ENCODE measurements around the gene CTCFL. TPM values are rescaled to one million over a fixed set of nuclear protein-coding genes. Genes with fewer than 3 reads are reported as not detected.

The CTCFL gene
- total RNA-seq, 1 donor from 2014 or later: not detected

DNA sequence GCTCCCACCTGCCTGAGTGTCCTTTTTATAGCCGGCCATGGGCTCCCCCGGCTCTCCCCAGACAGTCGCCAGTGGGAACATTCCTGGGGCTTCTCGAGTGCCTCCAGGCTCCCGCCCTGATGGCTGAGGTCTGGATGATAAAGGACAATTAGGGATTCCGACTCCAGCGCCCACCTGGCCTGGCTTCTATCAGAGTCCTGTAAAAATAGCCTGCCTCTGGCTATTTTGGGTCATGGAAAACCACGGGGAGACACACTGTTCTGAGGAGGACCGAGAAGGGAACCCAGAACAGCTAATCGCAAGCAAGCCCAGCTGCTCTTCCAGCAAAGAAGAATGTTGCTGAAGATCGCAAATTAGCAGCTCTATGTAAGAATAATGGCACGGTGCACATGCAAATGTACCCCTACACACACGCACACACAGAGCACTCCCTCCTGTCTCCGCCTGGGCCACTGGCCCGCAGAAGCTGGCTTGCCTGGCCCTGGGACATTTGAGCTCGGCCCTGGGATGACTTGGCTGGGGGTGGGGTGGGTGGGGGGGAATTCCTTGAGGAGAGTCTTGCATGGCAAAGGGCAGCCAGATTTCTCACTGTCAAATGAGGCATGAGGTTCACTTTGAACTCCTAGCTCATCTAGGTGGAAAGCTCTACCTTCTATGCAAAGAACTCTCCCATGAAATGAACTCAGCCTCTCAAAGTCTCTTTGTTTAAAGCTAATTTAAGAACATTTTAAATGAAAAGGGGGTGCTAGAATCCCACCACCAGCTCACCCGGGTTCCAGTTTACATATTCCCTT is 55.3 kb downstream of the CTCFL start:
- H3K27me3 ChIP-seq (ENCODE audit: control insufficient read depth, insufficient read depth, low read length): peaks cover 9% of the 10 kb centered on the region
- H3K36me3 ChIP-seq (ENCODE audit: control insufficient read depth, insufficient read depth, low read length): no peaks in the 10 kb centered on the region
- FAIRE-seq: no peak
- TF ChIP-seq, protein P1, sequence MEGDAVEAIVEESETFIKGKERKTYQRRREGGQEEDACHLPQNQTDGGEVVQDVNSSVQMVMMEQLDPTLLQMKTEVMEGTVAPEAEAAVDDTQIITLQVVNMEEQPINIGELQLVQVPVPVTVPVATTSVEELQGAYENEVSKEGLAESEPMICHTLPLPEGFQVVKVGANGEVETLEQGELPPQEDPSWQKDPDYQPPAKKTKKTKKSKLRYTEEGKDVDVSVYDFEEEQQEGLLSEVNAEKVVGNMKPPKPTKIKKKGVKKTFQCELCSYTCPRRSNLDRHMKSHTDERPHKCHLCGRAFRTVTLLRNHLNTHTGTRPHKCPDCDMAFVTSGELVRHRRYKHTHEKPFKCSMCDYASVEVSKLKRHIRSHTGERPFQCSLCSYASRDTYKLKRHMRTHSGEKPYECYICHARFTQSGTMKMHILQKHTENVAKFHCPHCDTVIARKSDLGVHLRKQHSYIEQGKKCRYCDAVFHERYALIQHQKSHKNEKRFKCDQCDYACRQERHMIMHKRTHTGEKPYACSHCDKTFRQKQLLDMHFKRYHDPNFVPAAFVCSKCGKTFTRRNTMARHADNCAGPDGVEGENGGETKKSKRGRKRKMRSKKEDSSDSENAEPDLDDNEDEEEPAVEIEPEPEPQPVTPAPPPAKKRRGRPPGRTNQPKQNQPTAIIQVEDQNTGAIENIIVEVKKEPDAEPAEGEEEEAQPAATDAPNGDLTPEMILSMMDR (IDR thresholded peaks at IDR 0.05; ENCODE audit: insufficient read depth, low read length, severe bottlenecking): no peak
- no peak for DNase-seq (ENCODE audit: low read depth)
- H3K4me3 ChIP-seq (ENCODE audit: low read depth, low read length): no peak overlapping the region

DNA sequence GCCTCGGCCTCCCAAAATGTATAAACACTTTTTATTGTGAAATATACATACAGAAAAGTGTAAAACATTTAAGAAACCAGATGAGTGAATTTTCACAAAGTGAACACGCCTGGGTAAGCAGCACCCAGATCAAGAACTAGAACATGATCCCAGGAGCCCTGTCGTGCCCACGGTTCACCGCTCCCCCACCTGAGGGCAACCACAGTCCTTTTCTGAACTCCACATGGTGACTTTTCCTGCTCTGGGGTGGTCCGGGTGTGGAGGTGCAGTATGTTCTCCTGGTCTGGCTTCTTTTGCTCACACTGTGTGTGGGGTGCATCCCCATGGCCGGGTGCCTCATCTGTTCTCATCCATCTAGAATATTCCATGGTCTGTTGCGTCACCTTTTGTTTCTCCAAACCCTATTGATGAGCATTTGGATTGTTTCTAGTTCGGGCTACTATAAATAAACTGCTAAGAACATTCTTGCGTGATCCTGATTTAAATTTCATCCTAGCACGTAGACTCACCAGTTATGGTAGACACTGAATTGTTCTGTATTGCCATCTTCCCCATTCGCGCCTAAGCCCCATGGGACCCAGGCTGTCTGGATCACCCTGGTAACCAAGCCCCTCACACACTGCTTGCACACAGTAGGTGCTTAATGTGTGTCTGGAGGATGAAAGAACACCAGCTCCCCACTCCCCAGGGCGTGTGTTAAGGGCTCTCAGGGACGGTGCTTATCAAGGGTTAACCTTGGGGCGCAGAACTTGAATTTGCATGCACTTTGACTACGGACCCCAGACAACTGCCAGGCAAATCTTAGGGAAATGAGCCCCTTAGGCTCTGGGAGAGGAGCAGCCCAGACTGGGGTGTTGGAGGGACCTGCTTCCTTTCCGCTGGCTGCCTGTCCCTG is 56.2 kb downstream of the CTCFL start:
- FAIRE-seq (no peak), DNase-seq (ENCODE audit: low read depth) (no peak)
- Histone ChIP-seq H3K4me3 (ENCODE audit: low read depth, low read length) (no peak overlapping the region), H3K36me3 (ENCODE audit: control insufficient read depth, insufficient read depth, low read length) (no peaks in the 10 kb centered on the region), H3K27me3 (ENCODE audit: control insufficient read depth, insufficient read depth, low read length) (peaks cover 9% of the 10 kb centered on the region)
- TF ChIP-seq, protein P1 (IDR thresholded peaks at IDR 0.05; ENCODE audit: insufficient read depth, low read length, severe bottlenecking): no peak

- no peaks in the 10 kb centered on the region for H3K36me3 ChIP-seq (ENCODE audit: control insufficient read depth, insufficient read depth, low read length)
- no peak for DNase-seq (ENCODE audit: low read depth)
- H3K27me3 ChIP-seq (ENCODE audit: control insufficient read depth, insufficient read depth, low read length): peaks cover 9% of the 10 kb centered on the region
- FAIRE-seq: no peak
- no peak overlapping the region for H3K4me3 ChIP-seq (ENCODE audit: low read depth, low read length)
- TF ChIP-seq, protein P1 (IDR thresholded peaks at IDR 0.05; ENCODE audit: insufficient read depth, low read length, severe bottlenecking): no peak
Observed at GRCh38 chr20:57467742-57468141, 57.2 kb downstream of the CTCFL start.

- H3K36me3 ChIP-seq (ENCODE audit: control insufficient read depth, insufficient read depth, low read length): no peaks in the 10 kb centered on the region
- TF ChIP-seq, protein P1 (IDR thresholded peaks at IDR 0.05; ENCODE audit: insufficient read depth, low read length, severe bottlenecking): no peak
- peaks cover 5% of the 10 kb centered on the region for H3K27me3 ChIP-seq (ENCODE audit: control insufficient read depth, insufficient read depth, low read length)
- FAIRE-seq: no peak
- DNase-seq (ENCODE audit: low read depth): no peak
- H3K4me3 ChIP-seq (ENCODE audit: low read depth, low read length): no peak overlapping the region
Observed at GRCh38 chr20:57465943-57466342, 59.0 kb downstream of the CTCFL start.

DNA sequence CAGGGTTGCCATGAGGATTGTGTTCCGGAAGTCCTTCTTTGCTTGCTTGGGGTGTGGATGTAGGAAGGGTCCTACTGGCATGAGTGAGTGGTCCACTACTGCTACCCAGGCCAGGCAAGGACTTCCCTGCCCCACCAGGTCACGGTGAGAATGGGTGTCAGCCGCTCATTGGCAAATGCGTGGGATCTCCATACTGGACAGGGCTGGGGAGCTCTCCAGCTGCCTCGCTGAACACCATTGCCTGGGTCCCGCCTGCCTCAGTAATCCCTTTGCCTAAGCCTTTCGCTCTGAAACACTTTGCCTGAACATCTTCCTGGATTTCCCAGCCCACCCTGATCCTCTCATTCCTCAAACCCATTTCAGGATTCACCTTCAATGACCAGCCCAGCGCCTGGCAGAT is 59.5 kb downstream of the CTCFL start:
- H3K4me3 ChIP-seq (ENCODE audit: low read depth, low read length): no peak overlapping the region
- peaks cover 5% of the 10 kb centered on the region for H3K27me3 ChIP-seq (ENCODE audit: control insufficient read depth, insufficient read depth, low read length)
- TF ChIP-seq, protein P1 (IDR thresholded peaks at IDR 0.05; ENCODE audit: insufficient read depth, low read length, severe bottlenecking): no peak
- DNase-seq (ENCODE audit: low read depth): no peak
- FAIRE-seq: no peak
- no peaks in the 10 kb centered on the region for H3K36me3 ChIP-seq (ENCODE audit: control insufficient read depth, insufficient read depth, low read length)
